Keratinocyte (primary cell): ENCODE results near the gene ANAPC10. TPM values are rescaled to one million over a fixed set of nuclear protein-coding genes. Genes with fewer than 3 reads are reported as not detected.

Experiments
- DNase-seq: peaks from one replicate; pipeline ENCODE4 v3.0.0-alpha.2; 2011; ENCODE audit warnings: low read depth, missing footprints, low spot score
- FAIRE-seq: peaks from 2 replicates; lab custom pipeline; 2011; peaks lifted over from hg19 to GRCh38; lab: Jason Lieb, UNC
- H2AFZ ChIP-seq: 2 replicates; pipeline ENCODE4 v1.6.0; 2012; ENCODE audit warnings: low read length, control low read depth, inconsistent platforms; ENCODE audit not compliant: control insufficient read depth
- H3K27ac ChIP-seq: 2 replicates; pipeline ENCODE4 v1.5.1; 2011; ENCODE audit warnings: low read length; ENCODE audit not compliant: control insufficient read depth, insufficient read depth
- H3K27me3 ChIP-seq: 3 replicates; pipeline ENCODE4 v1.6.0; 2011; ENCODE audit warnings: low read length; ENCODE audit not compliant: control insufficient read depth, insufficient read depth; ENCODE audit errors: extremely low read depth
- H3K36me3 ChIP-seq, 2 experiments: 2 replicates in 1 of 2; 3 replicates in 1 of 2; pipeline ENCODE4 v1.5.1; 2011; ENCODE audit warnings: low read length in 2 of 2, mild to moderate bottlenecking in 1 of 2; ENCODE audit not compliant: control insufficient read depth in 2 of 2, insufficient read depth in 2 of 2; ENCODE audit errors: extremely low read depth in 1 of 2
- H3K4me1 ChIP-seq: 3 replicates; pipeline ENCODE4 v1.5.1; 2011; ENCODE audit warnings: low read length; ENCODE audit not compliant: control insufficient read depth, insufficient read depth; ENCODE audit errors: extremely low read depth
- H3K4me2 ChIP-seq: 3 replicates; pipeline ENCODE4 v1.6.0; 2011; ENCODE audit warnings: low read depth, low read length; ENCODE audit not compliant: control insufficient read depth, insufficient read depth; ENCODE audit errors: extremely low read depth
- H3K4me3 ChIP-seq, 3 experiments: fragments of 200-600 bp in 1 of 3; sonication (generic) in 1 of 3; 2 replicates in 2 of 3; 3 replicates in 1 of 3; pipeline ENCODE4 v1.5.1; 2011 to 2016; ENCODE audit warnings: low read length in 3 of 3, mild to moderate bottlenecking in 3 of 3, control low read depth in 2 of 3, inconsistent platforms in 1 of 3, low read depth in 1 of 3, mixed read lengths in 1 of 3, mixed run types in 1 of 3, moderate library complexity in 1 of 3; ENCODE audit not compliant: control insufficient read depth in 2 of 3, insufficient read depth in 2 of 3; ENCODE audit errors: extremely low read depth in 1 of 3
- H3K79me2 ChIP-seq: 2 replicates; pipeline ENCODE4 v1.6.0; 2012; ENCODE audit warnings: low read length; ENCODE audit not compliant: control insufficient read depth, insufficient read depth
- H3K9ac ChIP-seq: 3 replicates; pipeline ENCODE4 v1.6.0; 2011; ENCODE audit warnings: low read length; ENCODE audit not compliant: control insufficient read depth, insufficient read depth; ENCODE audit errors: extremely low read depth
- H3K9me1 ChIP-seq: 3 replicates; pipeline ENCODE4 v1.6.0; 2011; ENCODE audit warnings: low read length; ENCODE audit not compliant: control insufficient read depth, insufficient read depth; ENCODE audit errors: extremely low read depth
- H3K9me3 ChIP-seq: 2 replicates; pipeline ENCODE4 v1.5.1; 2012; ENCODE audit warnings: low read depth, low read length; ENCODE audit not compliant: control insufficient read depth
- H4K20me1 ChIP-seq: 3 replicates; pipeline ENCODE4 v1.6.0; 2011; ENCODE audit warnings: low read length; ENCODE audit not compliant: control insufficient read depth, insufficient read depth; ENCODE audit errors: extremely low read depth
- EZH2 ChIP-seq: IDR thresholded peaks from one replicate; pipeline ENCODE4 v1.6.1; 2012; ENCODE audit warnings: inconsistent platforms, mild to moderate bottlenecking, low read length, moderate library complexity
- dilution Hi-C: fragments of 300-500 bp; cut with MboI; formaldehyde crosslinking; loops from one replicate; pipeline ENCODE4 v1.7.0; 2020; ENCODE audit warnings: low sequenced_read_pairs; ENCODE audit not compliant: extremely low pct_ligation_motif_present
- polyA plus RNA-seq, 5 experiments: library from polyadenylated mRNA; depleted of rRNA in 3 of 5; stranded (reverse) in 3 of 5; stranded (forward) in 1 of 5; unstranded in 1 of 5; fragments of >200 nt; gene quantifications; 1 replicate in 1 of 5; 2 replicates in 3 of 5; 3 replicates in 1 of 5; pipeline versions ENCODE4 v1.2.1 to v1.2.3, GENCODE V29; 2011 to 2012; ENCODE audit warnings: missing spikeins in 2 of 5, low read depth in 1 of 5, low replicate concordance in 1 of 5
- TF ChIP-seq, protein P1 (sequence below), 3 experiments: IDR thresholded peaks in 1 of 3; conservative IDR thresholded peaks in 1 of 3; optimal IDR thresholded peaks in 1 of 3; 2 replicates in 2 of 3; 3 replicates in 1 of 3; pipeline versions ENCODE3 to v1.5.1; 2011; ENCODE audit warnings: low read length in 3 of 3, mild to moderate bottlenecking in 3 of 3, moderate library complexity in 2 of 3, control low read depth in 1 of 3, inconsistent platforms in 1 of 3; ENCODE audit not compliant: insufficient read depth in 2 of 3; ENCODE audit errors: extremely low read depth in 1 of 3

Gene ANAPC10
- polyA plus RNA-seq, 1 donor (not counting 4 experiments of a cell fraction or from before 2014, with no cell fraction given) = 34.3 TPM

DNA sequence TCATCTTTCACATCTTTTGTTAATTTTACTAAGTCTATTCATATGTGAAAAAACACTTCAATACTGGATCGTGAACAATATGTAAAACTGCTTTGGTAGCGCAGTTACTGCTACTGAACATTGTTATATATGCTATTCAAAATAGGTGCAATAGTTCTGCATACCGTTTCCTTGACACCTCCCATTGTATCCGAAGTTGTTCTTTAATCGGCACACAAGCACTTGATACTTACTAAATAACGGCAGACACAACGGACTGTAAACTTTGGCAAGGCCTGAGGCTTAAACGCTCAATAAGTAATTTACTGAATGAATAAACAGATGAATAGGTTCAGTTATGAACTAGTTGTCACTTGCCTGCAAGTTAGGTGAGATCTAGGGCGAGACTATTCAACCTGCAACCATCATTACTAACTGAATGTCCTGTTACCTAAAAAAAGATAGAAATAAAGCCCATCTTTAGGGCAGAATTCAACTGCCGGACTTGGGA, 620 bp downstream of the ANAPC10 start:
- Histone ChIP-seq H3K9ac (peak overlapping the region; percentile 94), H2AFZ (peak overlapping the region; percentile 99), H3K9me3 (peaks cover 4% of the 10 kb centered on the region), H3K4me1 (peaks cover 22% of the 10 kb centered on the region), H3K36me3 (peaks cover 7 to 14% of the 10 kb centered on the region in 2 experiments), H4K20me1 (peaks cover 7% of the 10 kb centered on the region), H3K27ac (peak overlapping the region; percentile 89), H3K4me3 (peak overlapping the region; percentile 68 to 94 (median 86)), H3K4me2 (peak overlapping the region; percentile 84), H3K27me3 (no peaks in the 10 kb centered on the region), H3K79me2 (peaks cover 86% of the 10 kb centered on the region), H3K9me1 (peaks cover 3% of the 10 kb centered on the region)
- no peak for FAIRE-seq
- dilution Hi-C loops = no loop called here
- TF ChIP-seq, protein P1, sequence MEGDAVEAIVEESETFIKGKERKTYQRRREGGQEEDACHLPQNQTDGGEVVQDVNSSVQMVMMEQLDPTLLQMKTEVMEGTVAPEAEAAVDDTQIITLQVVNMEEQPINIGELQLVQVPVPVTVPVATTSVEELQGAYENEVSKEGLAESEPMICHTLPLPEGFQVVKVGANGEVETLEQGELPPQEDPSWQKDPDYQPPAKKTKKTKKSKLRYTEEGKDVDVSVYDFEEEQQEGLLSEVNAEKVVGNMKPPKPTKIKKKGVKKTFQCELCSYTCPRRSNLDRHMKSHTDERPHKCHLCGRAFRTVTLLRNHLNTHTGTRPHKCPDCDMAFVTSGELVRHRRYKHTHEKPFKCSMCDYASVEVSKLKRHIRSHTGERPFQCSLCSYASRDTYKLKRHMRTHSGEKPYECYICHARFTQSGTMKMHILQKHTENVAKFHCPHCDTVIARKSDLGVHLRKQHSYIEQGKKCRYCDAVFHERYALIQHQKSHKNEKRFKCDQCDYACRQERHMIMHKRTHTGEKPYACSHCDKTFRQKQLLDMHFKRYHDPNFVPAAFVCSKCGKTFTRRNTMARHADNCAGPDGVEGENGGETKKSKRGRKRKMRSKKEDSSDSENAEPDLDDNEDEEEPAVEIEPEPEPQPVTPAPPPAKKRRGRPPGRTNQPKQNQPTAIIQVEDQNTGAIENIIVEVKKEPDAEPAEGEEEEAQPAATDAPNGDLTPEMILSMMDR (optimal IDR thresholded peaks at IDR 0.05 in 1 of 3, IDR thresholded peaks at IDR 0.05 in 1 of 3, conservative IDR thresholded peaks at IDR 0.05 in 1 of 3; ENCODE audit: extremely low read depth in 1 of 3, insufficient read depth in 2 of 3, low read length in 3 of 3) = no peak
- no peak for TF ChIP-seq EZH2
- DNase-seq = no peak

DNA sequence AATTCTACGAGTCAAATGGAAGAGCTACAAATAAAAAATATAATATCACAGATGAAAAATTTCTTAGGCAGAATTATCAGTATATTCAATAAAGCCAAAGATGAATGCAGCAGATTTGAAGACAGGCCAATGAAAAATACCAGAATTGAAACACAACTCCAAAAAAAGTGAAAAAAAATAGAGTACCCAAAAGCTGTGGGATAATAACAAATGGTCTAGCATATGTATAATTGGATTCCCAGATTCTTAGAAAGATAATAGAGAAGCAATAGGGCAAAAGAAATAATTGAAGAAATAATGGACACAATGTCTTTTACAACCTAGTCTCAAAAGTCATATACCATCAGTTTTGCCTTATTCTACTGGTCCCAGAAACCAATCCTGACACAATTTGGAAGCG, 4.4 kb downstream of the ANAPC10 start:
- H3K79me2 ChIP-seq = peaks cover 53% of the 10 kb centered on the region
- FAIRE-seq (no peak), DNase-seq (no peak)
- H3K4me3 ChIP-seq = no peak overlapping the region
- no peak overlapping the region for H3K27ac ChIP-seq
- H3K36me3 ChIP-seq = peaks cover 10 to 16% of the 10 kb centered on the region in 2 experiments
- dilution Hi-C loops = no loop called here
- no peak overlapping the region for H2AFZ ChIP-seq
- no peaks in the 10 kb centered on the region for H3K9me1 ChIP-seq
- H3K4me1 ChIP-seq = peaks cover 9% of the 10 kb centered on the region
- H3K4me2 ChIP-seq = no peak overlapping the region
- H3K9me3 ChIP-seq = peaks cover 4% of the 10 kb centered on the region
- H4K20me1 ChIP-seq = no peaks in the 10 kb centered on the region
- no peaks in the 10 kb centered on the region for H3K27me3 ChIP-seq
- H3K9ac ChIP-seq = no peak overlapping the region
- no peak for TF ChIP-seq EZH2
- TF ChIP-seq, protein P1 (optimal IDR thresholded peaks at IDR 0.05 in 1 of 3, IDR thresholded peaks at IDR 0.05 in 1 of 3, conservative IDR thresholded peaks at IDR 0.05 in 1 of 3; ENCODE audit: extremely low read depth in 1 of 3, insufficient read depth in 2 of 3, low read length in 3 of 3) = no peak
